Heart left ventricle (tissue), 13 donors: ENCODE measurements around the gene SPPL2B.

Source experiments
- POLR2A ChIP-seq, 2 donors: fragments of 450-650 bp; IDR thresholded peaks; one replicate each; pipeline ENCODE4 v1.6.1; 2017; ENCODE audit warnings: antibody characterized with exemption in 2 of 2, mild to moderate bottlenecking in 2 of 2, moderate library complexity in 2 of 2
- TF ChIP-seq, protein P1 (sequence below), 12 donors: fragments of 200-600 bp; sonication (generic) in 4 of 12; IDR thresholded peaks; one replicate each; pipeline versions ENCODE4 v1.5.0 to v1.8.0; 2018 to 2022; ENCODE audit warnings: antibody characterized with exemption in 12 of 12, mild to moderate bottlenecking in 5 of 12
- donor health status: ischemic (EF 13 %, LVEDD 7.1; RV severe dilation, severe dysfunction).
- donor health status: DM: no; HTN: yes; CAD: no.
- donor health status: DM: no; HTN: no; CAD: no.
- donor health status: ischemic (EF 25% LVEDD 6.9; RV normal size, moderate dysfunction).
- donor health status: ischemic (EF 25% LVEDD 5.7; RV mildly dilated, moderate dysfunction).
- donor health status: ischemic (EF 35%, LVEDD 5.7; RV mildly dilated, moderate dysfunction).
- donor health status: nonischemic (EF 11% LVEDD 7.7; RV severe dilation, severe dysfunction).
- donor health status: DM: yes; HTN: yes; CAD: no.
- donor health status: PGD.
- donor health status: ischemic (EF 29% LVEDD 5.4; RV normal size, mild dysfunction).
- donor health status: nonischemic (EF 23%, LVEDD 6.1; RV moderate dilation, normal function).

GRCh38 chr19:2345794-2346663, 17.5 kb downstream of the SPPL2B start:
- TF ChIP-seq, protein P1, sequence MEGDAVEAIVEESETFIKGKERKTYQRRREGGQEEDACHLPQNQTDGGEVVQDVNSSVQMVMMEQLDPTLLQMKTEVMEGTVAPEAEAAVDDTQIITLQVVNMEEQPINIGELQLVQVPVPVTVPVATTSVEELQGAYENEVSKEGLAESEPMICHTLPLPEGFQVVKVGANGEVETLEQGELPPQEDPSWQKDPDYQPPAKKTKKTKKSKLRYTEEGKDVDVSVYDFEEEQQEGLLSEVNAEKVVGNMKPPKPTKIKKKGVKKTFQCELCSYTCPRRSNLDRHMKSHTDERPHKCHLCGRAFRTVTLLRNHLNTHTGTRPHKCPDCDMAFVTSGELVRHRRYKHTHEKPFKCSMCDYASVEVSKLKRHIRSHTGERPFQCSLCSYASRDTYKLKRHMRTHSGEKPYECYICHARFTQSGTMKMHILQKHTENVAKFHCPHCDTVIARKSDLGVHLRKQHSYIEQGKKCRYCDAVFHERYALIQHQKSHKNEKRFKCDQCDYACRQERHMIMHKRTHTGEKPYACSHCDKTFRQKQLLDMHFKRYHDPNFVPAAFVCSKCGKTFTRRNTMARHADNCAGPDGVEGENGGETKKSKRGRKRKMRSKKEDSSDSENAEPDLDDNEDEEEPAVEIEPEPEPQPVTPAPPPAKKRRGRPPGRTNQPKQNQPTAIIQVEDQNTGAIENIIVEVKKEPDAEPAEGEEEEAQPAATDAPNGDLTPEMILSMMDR (IDR thresholded peaks at IDR 0.05), result no peak
- TF ChIP-seq POLR2A (IDR thresholded peaks at IDR 0.05), result no peak
